Skeletal muscle satellite cell (primary cell): Measurements from ENCODE around the gene IGFL2.
"Not testable (repeated sequence)": the region's sequence is repeated elsewhere in the genome, so short reads cannot be mapped to it uniquely, and the experiment has no call there.

Experiments used
- H3K27me3 ChIP-seq: 2 replicates; pipeline ENCODE4 v1.7.0; 2013; ENCODE audit warnings: low read length; ENCODE audit not compliant: control insufficient read depth, insufficient read depth
- H3K36me3 ChIP-seq: 2 replicates; pipeline ENCODE4 v1.7.0; 2013; ENCODE audit warnings: mild to moderate bottlenecking, control low read depth, low read length; ENCODE audit not compliant: insufficient read depth
- H3K4me1 ChIP-seq: 2 replicates; pipeline ENCODE4 v1.7.0; 2013; ENCODE audit warnings: low read length; ENCODE audit not compliant: control insufficient read depth, insufficient read depth
- H3K4me2 ChIP-seq: 2 replicates; pipeline ENCODE4 v1.7.0; 2013; ENCODE audit warnings: mild to moderate bottlenecking, low read length
- H3K4me3 ChIP-seq: 2 replicates; pipeline ENCODE4 v1.7.0; 2013; ENCODE audit warnings: low read length
- H3K9ac ChIP-seq: 2 replicates; pipeline ENCODE4 v1.7.0; 2013; ENCODE audit warnings: mild to moderate bottlenecking, low read depth, low read length, moderate library complexity
- H3K9me3 ChIP-seq: replicated peaks from 2 replicates; pipeline ENCODE4 v1.7.0; 2013; ENCODE audit warnings: mild to moderate bottlenecking, control low read depth, low read length

Gene IGFL2

GRCh38 chr19:46144756-46145155, 3.3 kb upstream of the IGFL2 start:
- no peaks in the 10 kb centered on the region for H3K36me3 ChIP-seq
- no peak overlapping the region for H3K9ac ChIP-seq
- peaks cover 43% of the 10 kb centered on the region for H3K27me3 ChIP-seq
- H3K9me3 ChIP-seq: no peaks in the 10 kb centered on the region
- no peak overlapping the region for H3K4me3 ChIP-seq
- no peak overlapping the region for H3K4me2 ChIP-seq
- H3K4me1 ChIP-seq: no peaks in the 10 kb centered on the region

- H3K36me3 ChIP-seq: no peaks in the 10 kb centered on the region
These were observed 785 bp upstream of the IGFL2 start for GRCh38 chr19:46147166-46147740.

GRCh38 chr19:46150606-46151005, 2.6 kb downstream of the IGFL2 start:
- H3K4me3 ChIP-seq: no peak overlapping the region
- H3K9me3 ChIP-seq: no peaks in the 10 kb centered on the region
- H3K9ac ChIP-seq: no peak overlapping the region
- H3K27me3 ChIP-seq: peaks cover 65% of the 10 kb centered on the region
- H3K36me3 ChIP-seq: no peaks in the 10 kb centered on the region
- H3K4me1 ChIP-seq: no peaks in the 10 kb centered on the region
- H3K4me2 ChIP-seq: no peak overlapping the region

More at GRCh38 chr19:46147166-46147740, 785 bp upstream of the IGFL2 start:
- Histone ChIP-seq H3K4me1 (no peaks in the 10 kb centered on the region), H3K9me3 (no peaks in the 10 kb centered on the region), H3K9ac (no peak overlapping the region), H3K27me3 (peaks cover 51% of the 10 kb centered on the region), H3K4me3 (no peak overlapping the region), H3K4me2 (no peak overlapping the region)

GRCh38 chr19:46155237-46155636, 7.2 kb downstream of the IGFL2 start:
- H3K9me3 ChIP-seq: no peaks in the 10 kb centered on the region
- H3K4me2 ChIP-seq: no peak overlapping the region
- no peaks in the 10 kb centered on the region for H3K4me1 ChIP-seq
- peaks cover 71% of the 10 kb centered on the region for H3K27me3 ChIP-seq
- no peaks in the 10 kb centered on the region for H3K36me3 ChIP-seq
- H3K4me3 ChIP-seq: no peak overlapping the region
- H3K9ac ChIP-seq: no peak overlapping the region

GRCh38 chr19:46159418-46160232, 11.6 kb downstream of the IGFL2 start:
- H3K27me3 ChIP-seq: peaks cover 53% of the 10 kb centered on the region
- no peaks in the 10 kb centered on the region for H3K4me1 ChIP-seq
- H3K4me2 ChIP-seq: no peak overlapping the region
- H3K4me3 ChIP-seq: no peak overlapping the region
- H3K9ac ChIP-seq: no peak overlapping the region
- H3K36me3 ChIP-seq: no peaks in the 10 kb centered on the region
- peaks cover 6% of the 10 kb centered on the region for H3K9me3 ChIP-seq

- H3K4me2 ChIP-seq: no peak overlapping the region
- no peaks in the 10 kb centered on the region for H3K4me1 ChIP-seq
- H3K27me3 ChIP-seq: peaks cover 52% of the 10 kb centered on the region
- H3K9me3 ChIP-seq: peaks cover 6% of the 10 kb centered on the region
- no peak overlapping the region for H3K9ac ChIP-seq
- no peak overlapping the region for H3K4me3 ChIP-seq
- H3K36me3 ChIP-seq: no peaks in the 10 kb centered on the region
These were observed 12.3 kb downstream of the IGFL2 start for GRCh38 chr19:46160233-46160775.

GRCh38 chr19:46161642-46162257, 13.7 kb downstream of the IGFL2 start:
- H3K36me3 ChIP-seq, H3K9ac ChIP-seq, H3K9me3 ChIP-seq, H3K4me2 ChIP-seq, H3K4me1 ChIP-seq, H3K4me3 ChIP-seq: not testable (repeated sequence)
- peaks cover 49% of the 10 kb centered on the region for H3K27me3 ChIP-seq

GRCh38 chr19:46162731-46163130, 14.7 kb downstream of the IGFL2 start:
- Histone ChIP-seq H3K36me3 (no peaks in the 10 kb centered on the region), H3K4me3 (no peak overlapping the region), H3K4me2 (no peak overlapping the region), H3K4me1 (no peaks in the 10 kb centered on the region), H3K9me3 (peaks cover 6% of the 10 kb centered on the region), H3K27me3 (peaks cover 41% of the 10 kb centered on the region), H3K9ac (no peak overlapping the region)

- no peak overlapping the region for H3K4me2 ChIP-seq
- no peaks in the 10 kb centered on the region for H3K9me3 ChIP-seq
- H3K4me3 ChIP-seq: no peak overlapping the region
- no peaks in the 10 kb centered on the region for H3K4me1 ChIP-seq
- H3K27me3 ChIP-seq: peaks cover 39% of the 10 kb centered on the region
- no peaks in the 10 kb centered on the region for H3K36me3 ChIP-seq
- H3K9ac ChIP-seq: no peak overlapping the region
These were observed 25.9 kb downstream of the IGFL2 start for GRCh38 chr19:46173886-46174480.

- no peak overlapping the region for H3K4me2 ChIP-seq
- peaks cover 36% of the 10 kb centered on the region for H3K27me3 ChIP-seq
- H3K9me3 ChIP-seq: no peaks in the 10 kb centered on the region
- H3K4me1 ChIP-seq: peaks cover 10% of the 10 kb centered on the region
- H3K36me3 ChIP-seq: no peaks in the 10 kb centered on the region
- H3K4me3 ChIP-seq: no peak overlapping the region
- no peak overlapping the region for H3K9ac ChIP-seq
These were observed 28.2 kb downstream of the IGFL2 start for GRCh38 chr19:46176116-46176860.
